T-helper 1 cell (primary cell): ENCODE measurements around the gene UGT1A6.
"Not testable (repeated sequence)": the region's sequence is repeated elsewhere in the genome, so short reads cannot be mapped to it uniquely, and the experiment has no call there.

Experiments used
- DNase-seq, 5 donors: peaks; one replicate each; pipeline ENCODE4 v3.0.0-alpha.2; 2012 to 2020

The UGT1A6 gene

DNA sequence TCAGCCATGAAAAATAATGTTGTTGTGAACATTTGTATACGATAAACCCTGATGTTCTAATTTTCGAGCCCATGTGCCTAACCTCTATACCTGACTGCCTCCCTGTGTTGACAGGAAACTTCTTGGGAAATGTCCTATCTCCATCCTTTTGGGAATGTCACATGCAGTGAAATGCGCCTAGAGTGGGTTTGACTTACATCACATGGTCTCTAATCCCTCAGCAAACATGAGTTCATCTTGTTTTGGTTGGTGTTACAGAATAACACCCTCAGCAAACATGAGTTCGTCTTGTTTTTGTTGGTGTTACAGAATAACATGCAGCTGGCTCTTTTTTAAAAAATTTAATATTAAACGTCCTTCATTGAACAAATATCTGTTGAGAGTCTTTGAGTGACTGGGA is 4.3 kb upstream of the UGT1A6 start:
- DNase-seq = no peak

DNA sequence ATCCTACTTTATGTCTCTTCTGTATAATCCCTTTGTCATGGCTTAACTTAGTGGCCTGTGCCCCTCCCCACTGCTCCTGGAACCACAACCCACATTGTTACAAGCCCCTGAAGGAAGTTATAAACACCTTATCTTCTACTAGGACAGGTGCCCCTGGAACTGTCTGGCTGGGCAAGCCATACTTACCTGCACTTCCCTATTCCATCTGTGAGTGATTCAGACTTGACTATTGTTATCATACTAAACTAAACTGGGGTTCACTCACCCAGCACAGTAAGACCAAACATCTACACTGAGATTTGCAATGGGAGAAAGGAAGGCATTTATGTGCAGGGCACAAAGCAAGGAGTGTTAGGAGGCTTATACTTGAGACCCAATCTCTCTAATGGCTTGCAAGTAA is 3.7 kb upstream of the UGT1A6 start:
- no peak for DNase-seq

DNA sequence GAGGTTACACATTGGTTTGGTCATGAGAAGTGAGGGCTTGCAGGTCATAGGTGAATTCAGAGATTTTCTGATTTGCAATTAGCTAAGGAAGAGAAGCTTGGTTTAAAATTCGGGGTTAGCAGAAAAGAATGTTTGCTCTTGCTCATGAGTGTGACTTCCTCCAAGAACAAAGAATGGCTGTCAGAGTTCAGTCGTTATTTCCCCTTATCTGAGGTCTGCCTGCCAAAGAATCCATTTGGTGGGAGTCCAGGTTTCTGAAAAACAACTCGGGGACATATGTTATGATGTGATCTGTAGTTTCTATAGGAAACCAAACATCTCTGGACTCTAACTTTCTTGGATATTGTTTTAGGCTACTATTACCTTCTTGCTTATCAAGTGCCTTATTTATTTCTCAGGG is 3.2 kb upstream of the UGT1A6 start:
- no peak for DNase-seq

DNA sequence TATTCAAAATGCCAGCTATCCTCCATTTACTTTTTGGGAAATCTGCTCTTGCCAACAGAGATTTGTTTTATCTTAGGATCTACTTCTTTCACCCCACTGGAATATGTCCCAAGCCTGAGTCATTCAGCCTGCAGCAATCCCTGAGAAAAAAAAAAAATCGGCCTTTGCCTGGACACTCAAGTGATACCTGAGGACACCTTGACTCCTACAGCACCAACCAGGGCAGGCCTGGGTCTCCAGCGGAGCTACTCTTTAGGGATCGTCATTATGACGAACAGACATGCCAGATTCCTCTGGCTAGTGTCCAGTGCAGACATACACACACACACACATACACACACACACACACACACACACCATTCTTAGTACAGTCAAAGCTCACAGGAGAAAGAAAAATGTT is 2.2 kb upstream of the UGT1A6 start:
- DNase-seq = no peak

DNA sequence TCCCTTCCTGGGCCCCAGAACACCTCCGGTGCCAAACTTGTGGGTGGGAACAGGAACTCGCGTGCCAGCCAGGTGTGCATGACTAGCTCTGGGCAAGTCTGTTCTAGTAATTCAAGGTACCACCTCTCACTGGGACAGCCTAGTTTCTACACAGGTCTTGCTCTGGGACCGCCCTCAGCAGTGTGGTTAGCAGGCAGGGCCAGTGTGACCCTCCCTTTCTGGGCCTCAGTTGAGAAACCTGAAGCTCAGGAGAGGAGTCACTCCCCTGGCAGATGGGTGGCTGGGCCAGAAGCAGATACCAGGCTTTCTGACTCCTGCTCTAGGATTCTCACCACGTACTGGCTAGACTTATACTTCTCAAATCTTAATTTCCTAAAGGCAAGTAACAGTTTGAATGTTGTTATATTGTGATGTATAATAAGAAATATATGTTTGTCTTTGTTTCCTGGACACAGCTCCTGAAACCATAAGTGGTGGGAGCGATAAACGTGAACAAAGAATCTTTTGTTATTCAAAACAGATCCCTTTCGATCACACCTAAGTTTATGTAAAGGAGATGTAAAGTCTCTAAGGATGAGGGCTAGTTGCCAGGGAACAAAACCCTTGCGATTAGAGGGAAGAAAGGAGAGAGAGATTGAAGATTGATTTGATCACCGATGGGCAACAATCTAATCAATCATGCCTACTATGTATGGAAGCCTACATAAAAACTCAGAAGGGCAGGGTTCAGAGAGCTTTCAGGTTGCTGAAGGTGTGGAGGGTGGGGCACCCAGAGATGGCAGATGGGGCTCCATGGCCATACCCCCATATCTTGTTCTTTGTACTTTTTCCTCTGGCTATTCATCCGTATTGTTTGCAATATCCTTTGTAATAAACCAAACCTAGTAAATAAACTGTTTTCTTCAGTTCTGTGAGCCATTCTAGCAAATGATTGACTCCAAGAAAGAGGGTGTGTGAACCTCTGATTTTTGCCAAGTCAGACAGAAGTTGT is 952 bp upstream of the UGT1A6 start:
- DNase-seq = no peak

DNA sequence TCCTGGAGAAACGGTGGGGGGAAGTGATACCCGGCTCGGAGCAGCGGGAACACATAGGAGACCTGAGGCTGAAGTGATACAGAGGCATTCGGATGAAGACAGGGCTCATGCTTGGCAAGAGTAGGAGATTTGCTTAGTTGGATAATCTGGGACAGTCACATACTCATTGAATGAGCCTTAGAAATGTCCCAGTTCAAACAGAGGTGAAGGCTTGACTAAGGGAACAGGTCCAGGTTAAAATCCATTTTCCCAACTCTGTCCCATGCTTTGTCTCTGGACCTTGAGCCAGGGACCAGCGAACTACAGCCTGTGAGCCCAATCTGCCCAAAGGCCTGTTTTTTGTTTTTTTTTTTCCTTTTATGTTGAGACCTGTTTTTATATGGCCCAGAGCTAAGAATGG is 1.3 kb downstream of the UGT1A6 start:
- no peak for DNase-seq

DNA sequence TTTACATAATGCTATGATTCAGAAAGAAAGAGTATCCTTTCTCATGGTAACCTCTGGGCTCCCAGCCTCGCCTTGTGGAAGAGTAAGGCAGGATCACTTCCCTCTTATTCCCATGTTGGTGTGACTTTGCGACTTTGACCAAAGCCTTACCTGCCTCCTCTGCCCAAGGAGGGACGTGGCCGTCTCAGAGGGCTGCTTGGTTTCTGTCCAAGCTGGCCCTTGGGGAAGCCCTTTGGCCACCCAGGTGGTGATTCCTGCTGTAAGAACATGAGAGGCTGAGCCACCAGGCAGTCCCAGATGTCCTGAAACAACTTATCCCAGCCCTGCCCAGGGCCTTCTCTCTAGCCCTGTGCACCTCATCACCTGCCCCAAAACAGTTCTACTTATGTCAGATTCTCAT is 6.0 kb downstream of the UGT1A6 start:
- no peak for DNase-seq

DNA sequence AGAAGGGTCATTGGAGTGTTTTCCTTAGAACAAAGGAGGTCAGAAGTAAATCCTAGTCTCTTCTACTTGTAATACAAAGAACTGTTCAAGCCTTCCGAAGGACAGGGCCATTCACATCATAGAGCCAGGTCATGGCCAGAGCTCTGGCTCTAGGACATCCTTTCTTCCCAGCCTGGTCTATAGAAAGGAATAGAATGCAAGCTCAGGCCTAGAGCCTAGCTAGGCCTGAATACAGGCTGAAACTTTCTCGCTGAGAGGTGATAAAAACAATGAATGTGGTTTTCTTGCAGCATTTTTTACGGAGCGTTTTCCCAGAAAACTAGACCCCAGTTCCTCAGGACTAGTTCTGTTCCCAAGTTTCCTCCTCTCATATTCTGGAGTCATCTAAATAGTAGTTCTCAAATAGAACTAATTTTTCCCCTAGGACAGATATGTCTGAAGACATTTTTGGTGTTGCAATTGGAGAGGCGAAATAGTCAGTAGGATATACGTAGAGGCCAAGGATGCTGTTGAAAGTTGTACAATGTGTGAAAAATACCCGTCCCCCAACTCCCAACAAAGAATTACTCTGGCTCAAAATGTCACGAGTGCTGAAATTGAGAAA is 6.8 kb downstream of the UGT1A6 start:
- no peak for DNase-seq

DNA sequence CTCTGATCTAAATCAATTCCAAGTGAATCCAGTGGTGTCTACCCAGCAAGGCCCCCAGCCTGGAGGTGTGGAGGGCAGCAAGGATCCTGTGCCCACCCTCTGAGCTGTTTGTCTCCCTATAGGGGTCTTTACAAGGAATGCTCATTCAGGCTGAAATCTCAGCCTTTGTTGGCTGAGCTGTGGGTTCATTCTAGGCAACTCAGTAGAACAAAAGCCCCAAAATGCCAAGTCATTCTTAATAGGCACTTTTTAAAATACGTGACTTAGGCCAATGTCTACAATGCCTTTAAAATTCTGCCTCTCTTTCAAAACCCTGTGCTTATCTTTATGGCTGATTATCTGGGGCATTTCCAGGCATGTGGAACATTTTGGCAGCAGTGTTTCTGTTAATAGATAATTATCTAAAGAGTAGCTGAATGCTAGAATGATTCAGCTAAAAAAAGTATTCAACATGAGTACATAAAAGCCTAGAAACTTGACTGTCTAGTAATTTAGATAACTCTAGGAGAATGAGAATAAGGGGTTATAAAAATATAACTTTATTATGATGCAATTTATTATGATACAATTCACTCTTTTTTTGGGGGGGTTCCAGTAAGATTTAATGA is 7.4 kb downstream of the UGT1A6 start:
- DNase-seq = no peak

DNA sequence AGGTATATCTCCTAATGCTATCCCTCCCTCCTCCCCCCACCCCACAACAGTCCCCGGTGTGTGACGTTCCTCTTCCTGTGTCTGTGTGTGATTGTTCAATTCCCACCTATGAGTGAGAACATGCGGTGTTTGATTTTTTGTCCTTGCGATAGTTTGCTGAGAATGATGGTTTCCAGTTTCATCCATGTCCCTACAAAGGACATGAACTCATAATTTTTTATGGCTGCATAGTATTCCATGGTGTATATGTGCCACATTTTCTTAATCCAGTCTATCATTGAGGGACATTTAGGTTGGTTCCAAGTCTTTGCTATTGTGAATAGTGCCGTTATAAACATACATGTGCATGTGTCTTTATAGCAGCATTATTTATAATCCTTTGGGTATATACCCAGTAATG is 8.2 kb downstream of the UGT1A6 start:
- not testable (repeated sequence) for DNase-seq

DNA sequence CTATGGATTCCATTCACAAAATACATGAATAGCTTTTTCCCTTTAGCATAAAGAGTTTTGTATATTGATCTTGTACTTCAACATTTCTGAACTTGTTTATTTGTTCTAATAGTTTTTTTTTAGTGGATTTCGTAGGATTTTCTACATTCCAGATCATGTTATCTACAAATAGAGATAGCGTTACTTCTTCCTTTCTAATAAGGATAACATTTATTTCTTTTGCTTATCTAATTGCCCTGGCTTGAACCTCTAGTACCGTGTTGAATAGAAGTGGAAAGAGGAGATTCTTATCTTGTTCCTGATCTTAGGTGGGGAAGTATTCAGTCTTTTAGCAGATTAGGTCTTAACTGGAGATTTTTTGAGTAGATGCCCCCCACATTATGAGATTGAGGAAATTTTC is 9.5 kb downstream of the UGT1A6 start:
- DNase-seq = no peak

DNA sequence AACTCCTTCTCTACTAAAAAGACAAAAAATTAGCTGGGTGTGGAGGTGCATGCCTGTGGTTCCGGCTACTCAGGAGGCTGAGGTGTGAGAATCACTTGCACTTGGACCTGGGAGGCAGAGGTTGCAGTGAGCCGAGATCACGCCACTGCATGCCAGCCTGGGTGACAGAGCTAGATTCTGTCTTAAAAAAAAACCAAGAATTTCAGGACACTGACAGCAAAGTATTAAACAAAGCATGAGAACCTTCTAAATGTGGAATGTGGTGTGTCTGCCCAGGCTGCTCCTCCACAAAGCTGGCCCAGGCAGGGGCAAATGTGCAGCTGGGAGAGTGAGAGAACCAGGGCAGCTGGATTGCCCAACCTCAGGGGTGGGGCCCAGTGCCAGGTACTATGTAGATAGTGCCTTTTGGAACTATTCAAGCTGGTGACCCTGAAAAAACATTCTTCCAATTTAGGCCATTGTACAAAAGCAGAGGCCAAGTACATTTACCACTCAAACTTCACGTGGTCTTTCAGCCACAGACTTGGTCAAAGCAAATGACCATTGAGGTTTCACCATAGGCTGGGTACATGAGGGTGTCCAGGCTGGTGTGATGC is 13.3 kb downstream of the UGT1A6 start:
- no peak for DNase-seq

DNA sequence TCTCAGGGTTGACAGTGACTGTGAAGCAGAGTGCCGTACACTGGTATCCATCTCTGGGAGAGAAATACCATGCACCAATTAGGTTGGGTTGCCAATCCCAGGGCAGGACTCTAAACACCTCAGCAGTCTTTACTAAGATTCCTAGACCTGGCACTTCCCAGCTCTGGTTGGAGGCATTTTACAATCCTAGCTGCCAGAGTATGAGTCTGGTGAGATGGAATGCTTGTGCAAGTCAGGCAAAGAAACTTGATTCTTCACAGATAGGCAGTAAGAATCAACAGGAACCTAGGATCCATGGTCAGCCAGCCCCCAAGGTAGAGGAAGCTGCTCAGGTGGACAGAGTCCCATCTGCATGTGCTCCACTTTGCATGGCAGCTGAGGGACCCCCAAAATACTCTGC is 14.0 kb downstream of the UGT1A6 start:
- no peak for DNase-seq

DNA sequence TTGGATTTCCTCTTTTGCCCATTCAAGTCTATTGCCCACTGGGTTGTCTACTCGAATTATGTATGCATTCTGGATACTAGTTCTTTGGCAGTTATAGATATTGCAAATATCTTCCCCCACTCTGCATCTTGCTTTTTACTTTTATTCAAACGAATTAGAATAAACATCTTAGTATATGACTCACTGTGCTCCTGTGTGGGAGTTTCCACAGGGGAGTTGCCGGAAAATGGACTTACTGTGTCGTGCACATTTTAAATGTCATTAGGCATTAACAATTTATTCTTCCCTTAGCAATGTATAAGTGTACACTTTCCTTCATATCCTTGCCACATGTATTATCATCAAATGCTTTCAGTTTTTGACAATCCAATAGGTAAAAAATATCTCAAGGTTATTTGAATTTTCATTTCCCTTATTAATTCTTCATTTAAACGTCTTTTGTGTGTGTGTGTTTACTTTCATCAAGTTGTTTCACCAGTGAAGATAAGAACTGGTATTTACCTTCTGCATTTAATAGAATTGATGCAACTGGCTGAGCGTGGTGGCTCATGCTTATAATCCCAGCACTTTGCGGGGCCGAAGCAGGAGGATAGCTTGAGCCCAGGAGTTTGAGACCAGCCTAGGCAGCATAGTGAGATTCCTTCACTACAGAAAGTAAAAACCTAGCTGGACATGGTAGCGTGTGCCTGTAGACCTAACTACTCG is 15.4 kb downstream of the UGT1A6 start:
- DNase-seq = no peak

DNA sequence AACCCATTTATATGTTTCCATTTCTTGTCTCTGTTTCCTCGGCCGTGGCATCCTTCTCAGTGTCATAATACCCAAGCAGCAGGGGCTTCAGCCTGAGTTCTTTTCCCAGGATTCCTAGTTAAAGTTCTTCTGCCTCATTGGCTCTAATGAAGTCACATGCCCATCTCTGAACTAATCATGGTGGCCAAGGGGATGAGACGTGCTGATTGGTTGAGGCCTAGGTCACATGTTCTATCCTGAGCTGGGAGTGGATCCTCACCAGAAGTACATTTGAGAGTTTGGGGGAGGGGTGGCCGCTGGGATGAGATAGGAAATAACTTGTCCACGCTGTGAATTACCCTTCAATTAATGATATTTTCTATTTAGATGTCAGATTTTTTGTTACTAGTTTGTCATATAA is 16.3 kb downstream of the UGT1A6 start:
- DNase-seq = no peak

DNA sequence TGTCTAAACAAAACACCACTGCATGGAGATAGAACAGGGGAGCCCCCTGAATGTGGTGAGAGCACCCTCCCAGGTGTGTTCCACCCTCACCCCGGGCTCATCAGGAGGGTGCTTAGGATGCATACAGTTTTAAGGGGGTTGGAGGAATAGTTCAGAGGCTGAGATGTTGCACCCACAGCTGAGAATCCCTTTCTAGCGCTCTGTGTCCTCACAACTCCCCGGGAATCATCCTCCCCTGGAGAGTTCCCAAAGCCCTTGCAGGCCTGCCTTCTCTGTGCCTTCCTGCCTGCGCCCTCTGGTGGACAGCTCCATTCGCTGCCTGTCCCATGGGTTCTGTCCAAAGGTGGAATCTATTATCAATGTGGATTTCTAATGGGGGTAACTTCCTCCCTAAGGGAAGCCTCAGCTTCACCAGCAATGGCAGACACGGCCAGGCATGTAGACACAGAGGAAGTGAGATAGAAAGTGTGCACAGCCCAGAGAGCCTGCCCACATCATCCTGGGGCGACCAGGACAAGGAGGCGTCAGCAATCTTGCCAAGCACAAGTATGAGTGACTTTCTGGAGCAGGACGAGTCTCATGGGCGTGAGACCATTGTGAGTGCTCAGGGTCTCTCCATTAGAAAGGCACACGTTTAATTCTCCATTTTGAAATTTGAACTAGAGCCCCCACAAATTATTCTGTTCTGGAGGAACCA is 18.8 kb downstream of the UGT1A6 start:
- DNase-seq = peak in 4 of 5 donors; percentile 25 to 59 (median 30)

DNA sequence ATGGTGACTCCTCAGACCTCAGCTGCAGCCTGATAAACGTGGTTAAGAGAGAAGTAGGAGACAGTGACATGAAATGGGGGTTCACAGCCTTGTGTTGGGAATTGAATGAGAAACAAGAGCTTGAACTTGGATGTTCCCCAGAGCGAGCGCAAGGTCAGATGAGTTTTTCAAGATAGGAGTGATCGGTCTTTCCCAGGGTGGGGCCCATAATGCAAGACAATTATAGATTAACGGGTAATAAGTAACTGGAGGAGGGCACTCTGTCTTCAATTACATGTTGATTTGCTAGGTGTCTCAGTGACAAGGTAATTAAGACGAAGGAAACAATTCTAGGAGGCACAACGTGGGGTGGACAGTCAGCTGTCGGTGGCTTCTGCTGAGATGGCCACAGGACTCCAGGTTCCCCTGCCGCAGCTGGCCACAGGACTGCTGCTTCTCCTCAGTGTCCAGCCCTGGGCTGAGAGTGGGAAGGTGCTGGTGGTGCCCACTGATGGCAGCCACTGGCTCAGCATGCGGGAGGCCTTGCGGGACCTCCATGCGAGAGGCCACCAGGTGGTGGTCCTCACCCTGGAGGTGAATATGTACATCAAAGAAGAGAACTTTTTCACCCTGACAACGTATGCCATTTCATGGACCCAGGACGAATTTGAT is 20.0 kb downstream of the UGT1A6 start, which contains the start of gene UGT1A5:
UGT1A5 (plus strand) TSS at position 297 of the 651 bp plus-strand sequence; CDS start at position 382, 85 bp downstream.
- no peak for DNase-seq

DNA sequence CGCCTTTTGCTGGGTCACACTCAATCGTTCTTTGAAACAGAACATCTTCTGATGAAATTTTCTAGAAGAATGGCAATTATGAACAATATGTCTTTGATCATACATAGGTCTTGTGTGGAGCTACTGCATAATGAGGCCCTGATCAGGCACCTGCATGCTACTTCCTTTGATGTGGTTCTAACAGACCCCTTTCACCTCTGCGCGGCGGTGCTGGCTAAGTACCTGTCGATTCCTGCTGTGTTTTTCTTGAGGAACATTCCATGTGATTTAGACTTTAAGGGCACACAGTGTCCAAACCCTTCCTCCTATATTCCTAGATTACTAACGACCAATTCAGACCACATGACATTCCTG is 20.5 kb downstream of the UGT1A6 start:
- no peak for DNase-seq

DNA sequence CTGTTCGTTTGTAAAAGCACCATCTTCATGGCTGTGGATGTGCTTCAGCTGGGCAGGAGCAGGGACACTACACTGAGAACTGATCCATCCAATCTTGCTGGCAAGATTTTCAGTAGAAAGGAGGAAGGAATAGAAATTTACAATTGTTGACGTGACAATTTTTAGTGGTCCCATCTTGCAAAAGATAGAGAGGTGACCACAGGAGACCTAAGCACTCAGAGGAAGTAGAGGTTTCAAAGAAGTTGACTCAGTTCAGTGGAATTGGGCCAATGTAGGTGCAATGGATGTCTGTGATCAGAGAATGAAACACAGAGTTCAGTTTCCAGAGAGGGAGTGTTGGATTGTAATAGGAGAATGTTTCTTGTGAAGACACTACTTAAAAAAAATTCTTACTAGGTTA is 21.4 kb downstream of the UGT1A6 start:
- no peak for DNase-seq

DNA sequence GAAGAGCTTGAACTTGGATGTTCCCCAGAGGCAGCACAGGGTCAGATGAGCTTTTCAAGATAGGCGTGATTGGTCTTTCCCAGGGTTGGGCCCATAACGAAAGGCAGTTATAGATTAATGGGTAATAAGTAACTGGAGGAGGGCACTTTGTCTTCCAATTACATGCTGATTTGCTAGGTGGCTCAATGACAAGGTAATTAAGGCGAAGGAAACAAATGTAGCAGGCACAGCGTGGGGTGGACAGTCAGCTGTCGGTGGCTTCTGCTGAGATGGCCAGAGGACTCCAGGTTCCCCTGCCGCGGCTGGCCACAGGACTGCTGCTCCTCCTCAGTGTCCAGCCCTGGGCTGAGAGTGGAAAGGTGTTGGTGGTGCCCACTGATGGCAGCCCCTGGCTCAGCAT is 25.9 kb downstream of the UGT1A6 start, which contains the start of gene UGT1A4:
UGT1A4 (plus strand) TSS at position 185 of the 400 bp plus-strand sequence; CDS start at position 270, 85 bp downstream.
- no peak for DNase-seq

DNA sequence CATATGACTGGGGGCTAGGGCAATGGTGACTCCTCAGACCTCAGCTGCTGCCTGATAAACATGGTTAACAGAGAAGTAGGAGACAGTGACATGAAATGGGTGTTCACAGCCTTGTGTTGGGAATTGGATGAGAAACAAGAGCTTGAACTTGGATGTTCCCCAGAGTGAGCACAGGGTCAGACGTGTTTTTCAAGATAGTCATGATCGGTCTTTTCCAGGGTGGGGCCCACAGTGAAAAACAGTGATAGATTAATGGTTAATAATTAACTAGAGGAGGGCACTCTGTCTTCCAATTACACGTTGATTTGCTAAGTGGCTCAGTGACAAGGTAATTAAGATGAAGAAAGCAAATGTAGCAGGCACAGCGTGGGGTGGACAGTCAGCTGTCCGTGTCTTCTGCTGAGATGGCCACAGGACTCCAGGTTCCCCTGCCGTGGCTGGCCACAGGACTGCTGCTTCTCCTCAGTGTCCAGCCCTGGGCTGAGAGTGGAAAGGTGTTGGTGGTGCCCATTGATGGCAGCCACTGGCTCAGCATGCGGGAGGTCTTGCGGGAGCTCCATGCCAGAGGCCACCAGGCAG is 36.1 kb downstream of the UGT1A6 start, which contains the start of gene UGT1A3:
UGT1A3 (plus strand) TSS at position 320 of the 579 bp plus-strand sequence; CDS start at position 405, 85 bp downstream.
- no peak for DNase-seq
